ENCODE data around the gene PTPN23. TPM values are rescaled to one million over a fixed set of nuclear protein-coding genes. Genes with fewer than 3 reads are reported as not detected.

Gene PTPN23
- total RNA-seq, 1 donor from 2014 or later, result 40.3 TPM

DNA sequence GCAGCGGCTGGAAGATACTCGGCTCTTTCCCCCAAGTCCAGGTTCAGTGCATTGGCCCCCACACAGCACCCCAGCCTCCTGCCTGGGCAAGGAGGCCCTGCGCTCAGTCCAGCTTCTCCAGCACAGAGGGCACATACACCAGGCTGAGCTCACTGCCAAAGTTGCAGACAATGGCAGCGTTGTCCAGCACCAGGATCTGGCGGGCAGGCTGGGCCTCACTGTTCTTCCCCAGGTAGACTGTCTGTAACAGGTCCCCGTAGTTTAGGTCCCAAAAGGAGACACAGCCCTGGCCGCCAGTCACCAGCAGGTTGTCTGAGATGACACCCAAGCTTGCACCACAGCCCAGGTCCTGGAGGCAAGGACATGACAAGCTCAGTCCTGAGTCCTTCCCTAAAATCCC is 32.9 kb downstream of the PTPN23 start:
- no peaks in the 10 kb centered on the region for H3K79me2 ChIP-seq (ENCODE audit: insufficient read depth, low read length)
- H4K20me1 ChIP-seq (ENCODE audit: insufficient read depth, low read length), result peaks cover 7% of the 10 kb centered on the region
- no peak overlapping the region for H3K9ac ChIP-seq (ENCODE audit: low read length)
- H3K27me3 ChIP-seq (ENCODE audit: insufficient read depth, low read length), result no peaks in the 10 kb centered on the region
- no peak overlapping the region for H3K4me3 ChIP-seq (ENCODE audit: insufficient read depth, low read depth, low read length)
- Mint-ChIP-seq H3K36me3 (ENCODE audit: low read depth, unreplicated experiment) (peaks cover 11% of the 10 kb centered on the region), H3K4me3 (ENCODE audit: unreplicated experiment) (no peak overlapping the region), H3K27ac (ENCODE audit: unreplicated experiment) (no peak overlapping the region), H3K27me3 (ENCODE audit: low read depth, unreplicated experiment) (no peaks in the 10 kb centered on the region), H3K9me3 (ENCODE audit: unreplicated experiment) (no peaks in the 10 kb centered on the region), H3K4me1 (ENCODE audit: low read depth, unreplicated experiment) (no peaks in the 10 kb centered on the region)
- H3K4me1 ChIP-seq (ENCODE audit: insufficient read depth, low read length), result no peaks in the 10 kb centered on the region
- H2AFZ ChIP-seq (ENCODE audit: low read depth, low read length), result no peak overlapping the region
- DNase-seq (ENCODE audit: low read depth) (no peak), FAIRE-seq (no peak)
- no peak overlapping the region for H3K4me2 ChIP-seq (ENCODE audit: low read length)
- no peak for TF ChIP-seq EZH2 (IDR thresholded peaks at IDR 0.05; ENCODE audit: insufficient read depth, low read length)
- TF ChIP-seq, protein P1, sequence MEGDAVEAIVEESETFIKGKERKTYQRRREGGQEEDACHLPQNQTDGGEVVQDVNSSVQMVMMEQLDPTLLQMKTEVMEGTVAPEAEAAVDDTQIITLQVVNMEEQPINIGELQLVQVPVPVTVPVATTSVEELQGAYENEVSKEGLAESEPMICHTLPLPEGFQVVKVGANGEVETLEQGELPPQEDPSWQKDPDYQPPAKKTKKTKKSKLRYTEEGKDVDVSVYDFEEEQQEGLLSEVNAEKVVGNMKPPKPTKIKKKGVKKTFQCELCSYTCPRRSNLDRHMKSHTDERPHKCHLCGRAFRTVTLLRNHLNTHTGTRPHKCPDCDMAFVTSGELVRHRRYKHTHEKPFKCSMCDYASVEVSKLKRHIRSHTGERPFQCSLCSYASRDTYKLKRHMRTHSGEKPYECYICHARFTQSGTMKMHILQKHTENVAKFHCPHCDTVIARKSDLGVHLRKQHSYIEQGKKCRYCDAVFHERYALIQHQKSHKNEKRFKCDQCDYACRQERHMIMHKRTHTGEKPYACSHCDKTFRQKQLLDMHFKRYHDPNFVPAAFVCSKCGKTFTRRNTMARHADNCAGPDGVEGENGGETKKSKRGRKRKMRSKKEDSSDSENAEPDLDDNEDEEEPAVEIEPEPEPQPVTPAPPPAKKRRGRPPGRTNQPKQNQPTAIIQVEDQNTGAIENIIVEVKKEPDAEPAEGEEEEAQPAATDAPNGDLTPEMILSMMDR (IDR thresholded peaks at IDR 0.05; ENCODE audit: insufficient read depth, low read depth, low read length), result no peak
- peaks cover 9% of the 10 kb centered on the region for H3K36me3 ChIP-seq (ENCODE audit: insufficient read depth, low read length)
- no peak overlapping the region for H3K27ac ChIP-seq (ENCODE audit: low read depth, low read length)
- no peaks in the 10 kb centered on the region for H3K9me3 ChIP-seq (ENCODE audit: insufficient read depth, low read depth, low read length)

DNA sequence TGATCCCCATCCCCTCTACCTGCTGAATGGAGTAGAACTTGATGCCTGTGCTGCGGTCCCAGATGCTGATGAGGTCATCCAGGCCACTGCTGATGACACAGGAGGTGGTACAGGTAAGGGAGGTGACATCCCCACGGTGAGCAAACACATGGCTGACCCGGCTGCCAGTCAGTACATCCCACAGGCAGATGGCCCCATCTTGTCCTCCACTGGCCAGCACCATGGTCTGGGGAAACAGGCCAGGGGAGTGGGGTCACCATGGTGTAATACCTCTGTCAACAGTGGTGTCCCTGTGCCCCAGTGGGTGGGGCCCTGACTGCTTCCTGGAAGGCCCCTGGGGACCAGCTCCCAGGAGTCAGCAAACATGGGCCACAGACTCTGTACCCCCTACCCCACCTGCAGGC is 33.3 kb downstream of the PTPN23 start:
- no peak for DNase-seq (ENCODE audit: low read depth)
- no peaks in the 10 kb centered on the region for H3K9me3 ChIP-seq (ENCODE audit: insufficient read depth, low read depth, low read length)
- H3K27ac Mint-ChIP-seq (ENCODE audit: unreplicated experiment), result no peak overlapping the region
- H3K36me3 Mint-ChIP-seq (ENCODE audit: low read depth, unreplicated experiment), result peaks cover 15% of the 10 kb centered on the region
- peaks cover 7% of the 10 kb centered on the region for H4K20me1 ChIP-seq (ENCODE audit: insufficient read depth, low read length)
- no peak overlapping the region for H2AFZ ChIP-seq (ENCODE audit: low read depth, low read length)
- no peak overlapping the region for H3K4me2 ChIP-seq (ENCODE audit: low read length)
- H3K4me1 Mint-ChIP-seq (ENCODE audit: low read depth, unreplicated experiment), result no peaks in the 10 kb centered on the region
- no peak for FAIRE-seq
- H3K4me1 ChIP-seq (ENCODE audit: insufficient read depth, low read length), result no peaks in the 10 kb centered on the region
- no peaks in the 10 kb centered on the region for H3K27me3 Mint-ChIP-seq (ENCODE audit: low read depth, unreplicated experiment)
- no peaks in the 10 kb centered on the region for H3K27me3 ChIP-seq (ENCODE audit: insufficient read depth, low read length)
- peaks cover 9% of the 10 kb centered on the region for H3K36me3 ChIP-seq (ENCODE audit: insufficient read depth, low read length)
- no peak for TF ChIP-seq EZH2 (IDR thresholded peaks at IDR 0.05; ENCODE audit: insufficient read depth, low read length)
- TF ChIP-seq, protein P1 (IDR thresholded peaks at IDR 0.05; ENCODE audit: insufficient read depth, low read depth, low read length), result no peak
- H3K9me3 Mint-ChIP-seq (ENCODE audit: unreplicated experiment), result no peaks in the 10 kb centered on the region
- H3K4me3 Mint-ChIP-seq (ENCODE audit: unreplicated experiment), result no peak overlapping the region
- no peak overlapping the region for H3K4me3 ChIP-seq (ENCODE audit: insufficient read depth, low read depth, low read length)
- H3K9ac ChIP-seq (ENCODE audit: low read length), result no peak overlapping the region
- H3K27ac ChIP-seq (ENCODE audit: low read depth, low read length), result no peak overlapping the region
- H3K79me2 ChIP-seq (ENCODE audit: insufficient read depth, low read length), result no peaks in the 10 kb centered on the region

DNA sequence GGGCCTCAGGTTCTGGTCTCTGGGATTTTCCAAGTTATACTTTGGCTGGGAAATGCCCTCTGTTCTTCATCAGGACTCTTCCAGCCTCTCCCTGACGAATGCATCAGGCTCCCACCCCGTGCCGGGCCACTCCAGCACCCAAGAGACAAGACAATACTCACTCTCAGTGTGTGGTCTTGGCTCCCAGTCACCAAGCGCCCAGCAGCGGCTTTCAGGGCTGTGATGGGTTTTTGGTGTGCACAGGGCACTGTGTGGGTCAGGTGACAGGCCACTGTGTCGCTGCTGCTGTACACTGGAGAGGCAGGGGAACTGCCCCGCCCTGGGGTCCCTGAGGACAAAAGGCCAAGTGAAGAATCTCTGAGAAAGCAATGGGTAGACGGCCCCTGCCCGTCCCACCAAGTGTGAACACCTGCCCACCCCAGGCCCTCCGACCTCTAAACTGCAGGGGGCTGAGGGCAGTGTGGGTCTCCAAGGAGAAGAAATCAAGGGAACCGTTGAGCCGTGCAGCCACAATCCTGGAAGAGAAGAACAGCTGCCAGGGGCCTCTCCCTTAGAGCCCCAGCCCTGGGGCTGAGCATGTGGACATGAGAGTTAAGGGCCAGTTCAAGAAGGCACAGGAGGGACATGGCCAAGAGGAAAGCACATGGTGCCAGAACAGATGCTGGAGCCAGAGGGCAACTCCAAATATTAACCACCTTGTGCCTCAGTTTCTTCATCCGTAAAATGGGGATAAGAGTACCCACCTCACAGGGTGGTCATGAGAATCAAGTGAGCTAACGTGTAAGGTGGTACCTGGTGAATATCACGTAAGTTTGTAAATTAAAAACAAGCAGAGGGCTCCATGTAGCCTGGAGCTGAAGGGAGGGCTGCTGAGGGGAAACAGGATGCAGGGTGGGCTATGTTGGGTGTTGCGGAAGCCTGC is 34.1 kb downstream of the PTPN23 start:
- TF ChIP-seq, protein P1 (IDR thresholded peaks at IDR 0.05; ENCODE audit: insufficient read depth, low read depth, low read length), result no peak
- no peaks in the 10 kb centered on the region for H3K4me1 ChIP-seq (ENCODE audit: insufficient read depth, low read length)
- no peaks in the 10 kb centered on the region for H3K9me3 Mint-ChIP-seq (ENCODE audit: unreplicated experiment)
- no peak overlapping the region for H3K4me2 ChIP-seq (ENCODE audit: low read length)
- no peaks in the 10 kb centered on the region for H3K9me3 ChIP-seq (ENCODE audit: insufficient read depth, low read depth, low read length)
- H3K27ac Mint-ChIP-seq (ENCODE audit: unreplicated experiment), result no peak overlapping the region
- H3K4me3 ChIP-seq (ENCODE audit: insufficient read depth, low read depth, low read length), result no peak overlapping the region
- peaks cover 7% of the 10 kb centered on the region for H4K20me1 ChIP-seq (ENCODE audit: insufficient read depth, low read length)
- no peaks in the 10 kb centered on the region for H3K27me3 ChIP-seq (ENCODE audit: insufficient read depth, low read length)
- H3K36me3 ChIP-seq (ENCODE audit: insufficient read depth, low read length), result peaks cover 9% of the 10 kb centered on the region
- no peak for FAIRE-seq
- H3K36me3 Mint-ChIP-seq (ENCODE audit: low read depth, unreplicated experiment), result peaks cover 17% of the 10 kb centered on the region
- H3K27me3 Mint-ChIP-seq (ENCODE audit: low read depth, unreplicated experiment), result no peaks in the 10 kb centered on the region
- no peak for DNase-seq (ENCODE audit: low read depth)
- no peak overlapping the region for H3K4me3 Mint-ChIP-seq (ENCODE audit: unreplicated experiment)
- no peak overlapping the region for H3K27ac ChIP-seq (ENCODE audit: low read depth, low read length)
- no peaks in the 10 kb centered on the region for H3K4me1 Mint-ChIP-seq (ENCODE audit: low read depth, unreplicated experiment)
- H2AFZ ChIP-seq (ENCODE audit: low read depth, low read length), result no peak overlapping the region
- H3K9ac ChIP-seq (ENCODE audit: low read length), result no peak overlapping the region
- no peaks in the 10 kb centered on the region for H3K79me2 ChIP-seq (ENCODE audit: insufficient read depth, low read length)

Data from astrocyte (in vitro differentiated cells and primary cell).